Stomach (tissue), 4 donors: Measurements from ENCODE around the gene SIX2.

ENCODE experiments used
- EP300 ChIP-seq: sonication (generic); formaldehyde crosslinking; IDR thresholded peaks from one replicate; pipeline ENCODE4 v1.6.1; 2017; ENCODE audit warnings: antibody characterized with exemption
- TF ChIP-seq, protein P1 (sequence below), 7 experiments: fragments of 450-650 bp in 4 of 7; fragments of 200-600 bp in 3 of 7; sonication (generic) in 3 of 7; IDR thresholded peaks; one replicate each; pipeline ENCODE4 v1.5.1; 2016 to 2019; ENCODE audit warnings: antibody characterized with exemption in 7 of 7, control low read depth in 2 of 7, mild to moderate bottlenecking in 1 of 7

DNA sequence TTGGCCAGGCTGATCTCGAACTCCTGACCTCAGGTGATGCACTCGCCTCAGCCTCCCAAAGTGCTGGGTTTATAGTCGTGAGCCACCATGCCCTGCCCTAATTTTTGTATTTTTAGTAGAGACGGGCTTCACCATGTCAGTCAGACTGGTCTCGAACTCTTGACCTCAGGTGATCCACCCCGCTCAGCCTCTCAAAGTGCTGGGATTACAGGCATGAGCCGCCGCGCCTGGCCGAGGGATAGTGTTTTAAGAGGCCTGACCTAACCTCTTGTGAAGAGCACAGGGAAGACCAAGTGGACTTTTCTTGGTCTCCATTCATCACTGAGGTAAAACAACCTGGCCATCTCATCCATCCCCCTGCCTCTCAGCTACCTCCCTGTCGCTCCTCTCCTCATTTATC, 29.7 kb downstream of the SIX2 start:
- no peak for TF ChIP-seq EP300
- TF ChIP-seq, protein P1, sequence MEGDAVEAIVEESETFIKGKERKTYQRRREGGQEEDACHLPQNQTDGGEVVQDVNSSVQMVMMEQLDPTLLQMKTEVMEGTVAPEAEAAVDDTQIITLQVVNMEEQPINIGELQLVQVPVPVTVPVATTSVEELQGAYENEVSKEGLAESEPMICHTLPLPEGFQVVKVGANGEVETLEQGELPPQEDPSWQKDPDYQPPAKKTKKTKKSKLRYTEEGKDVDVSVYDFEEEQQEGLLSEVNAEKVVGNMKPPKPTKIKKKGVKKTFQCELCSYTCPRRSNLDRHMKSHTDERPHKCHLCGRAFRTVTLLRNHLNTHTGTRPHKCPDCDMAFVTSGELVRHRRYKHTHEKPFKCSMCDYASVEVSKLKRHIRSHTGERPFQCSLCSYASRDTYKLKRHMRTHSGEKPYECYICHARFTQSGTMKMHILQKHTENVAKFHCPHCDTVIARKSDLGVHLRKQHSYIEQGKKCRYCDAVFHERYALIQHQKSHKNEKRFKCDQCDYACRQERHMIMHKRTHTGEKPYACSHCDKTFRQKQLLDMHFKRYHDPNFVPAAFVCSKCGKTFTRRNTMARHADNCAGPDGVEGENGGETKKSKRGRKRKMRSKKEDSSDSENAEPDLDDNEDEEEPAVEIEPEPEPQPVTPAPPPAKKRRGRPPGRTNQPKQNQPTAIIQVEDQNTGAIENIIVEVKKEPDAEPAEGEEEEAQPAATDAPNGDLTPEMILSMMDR (IDR thresholded peaks at IDR 0.05), result no peak
